Measurements from ENCODE around the gene COMT. TPM values are rescaled to one million over a fixed set of nuclear protein-coding genes. Genes with fewer than 3 reads are reported as not detected.

The COMT gene
- total and polyA plus RNA-seq, 2 experiments from 2014 or later = 29.6 to 29.8 TPM

DNA sequence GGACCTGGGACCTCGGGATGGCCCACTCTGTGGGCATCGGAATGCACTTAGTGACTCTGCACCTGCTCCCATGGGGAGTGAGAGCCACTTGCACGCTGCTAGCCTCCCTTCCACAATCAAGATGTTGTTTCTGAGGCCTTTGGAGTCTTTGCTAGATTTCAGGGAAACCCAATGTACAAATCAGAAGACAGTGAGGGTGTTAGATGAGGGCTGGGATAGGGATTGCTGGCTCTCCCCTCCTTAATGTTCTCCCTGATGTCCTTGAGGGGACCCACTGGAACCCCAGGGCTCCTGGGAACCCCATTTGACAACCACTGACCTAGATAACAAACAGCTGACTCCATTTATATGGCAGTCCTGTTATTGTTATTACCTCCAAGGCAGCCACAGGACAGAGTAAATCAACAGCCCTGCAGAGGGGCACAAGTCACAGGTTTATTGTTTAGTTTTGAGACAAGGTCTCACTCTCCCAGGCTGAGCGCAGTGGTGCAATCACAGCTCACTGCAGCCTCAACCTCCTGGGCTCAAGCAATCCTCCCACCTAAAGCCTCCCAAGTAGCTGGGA lies 31.3 kb upstream of the COMT start:
- no peaks in the 10 kb centered on the region for H3K27me3 ChIP-seq (ENCODE audit: insufficient read depth)
- ATAC-seq (no peak), DNase-seq (ENCODE audit: low spot score) (no peak)
- no peaks in the 10 kb centered on the region for H3K9me2 ChIP-seq (ENCODE audit: insufficient read depth)
- no peak overlapping the region for H2AFZ ChIP-seq
- no peak overlapping the region for H3K4me3 ChIP-seq
- TF ChIP-seq NANOG (IDR thresholded peaks at IDR 0.05; ENCODE audit: borderline replicate concordance) = no peak
- no peaks in the 10 kb centered on the region for H3K79me2 ChIP-seq (replicated peaks; ENCODE audit: insufficient read depth)
- 0 out of 2 replicates have a peak, but pooled peaks cover 2% of the 10 kb centered on the region for H3F3A ChIP-seq (replicated peaks; ENCODE audit: low read depth)
- H3K36me3 Mint-ChIP-seq (ENCODE audit: low read depth) = peaks cover 25% of the 10 kb centered on the region
- H3K27ac ChIP-seq (ENCODE audit: low read depth) = no peak overlapping the region
- H4K20me1 ChIP-seq (replicated peaks; ENCODE audit: insufficient read depth) = 0 out of 2 replicates have a peak, but pooled peaks cover 3% of the 10 kb centered on the region
- H3K4me1 Mint-ChIP-seq = peaks cover 2% of the 10 kb centered on the region; the same call in 2 of the 3 replicates
- H3K4me3 Mint-ChIP-seq = no peak overlapping the region
- no peaks in the 10 kb centered on the region for H3K4me1 ChIP-seq (ENCODE audit: insufficient read depth)
- no peak overlapping the region for H3K27ac Mint-ChIP-seq
- no peaks in the 10 kb centered on the region for H3K36me3 ChIP-seq (ENCODE audit: insufficient read depth)
- peaks cover 14% of the 10 kb centered on the region for H3K27me3 Mint-ChIP-seq (ENCODE audit: insufficient read depth, low read depth, poor library complexity)
- peaks cover 3% of the 10 kb centered on the region; the same call in 1 of the 3 replicates for H3K9me3 Mint-ChIP-seq
- no peak overlapping the region for H3K4me2 ChIP-seq

DNA sequence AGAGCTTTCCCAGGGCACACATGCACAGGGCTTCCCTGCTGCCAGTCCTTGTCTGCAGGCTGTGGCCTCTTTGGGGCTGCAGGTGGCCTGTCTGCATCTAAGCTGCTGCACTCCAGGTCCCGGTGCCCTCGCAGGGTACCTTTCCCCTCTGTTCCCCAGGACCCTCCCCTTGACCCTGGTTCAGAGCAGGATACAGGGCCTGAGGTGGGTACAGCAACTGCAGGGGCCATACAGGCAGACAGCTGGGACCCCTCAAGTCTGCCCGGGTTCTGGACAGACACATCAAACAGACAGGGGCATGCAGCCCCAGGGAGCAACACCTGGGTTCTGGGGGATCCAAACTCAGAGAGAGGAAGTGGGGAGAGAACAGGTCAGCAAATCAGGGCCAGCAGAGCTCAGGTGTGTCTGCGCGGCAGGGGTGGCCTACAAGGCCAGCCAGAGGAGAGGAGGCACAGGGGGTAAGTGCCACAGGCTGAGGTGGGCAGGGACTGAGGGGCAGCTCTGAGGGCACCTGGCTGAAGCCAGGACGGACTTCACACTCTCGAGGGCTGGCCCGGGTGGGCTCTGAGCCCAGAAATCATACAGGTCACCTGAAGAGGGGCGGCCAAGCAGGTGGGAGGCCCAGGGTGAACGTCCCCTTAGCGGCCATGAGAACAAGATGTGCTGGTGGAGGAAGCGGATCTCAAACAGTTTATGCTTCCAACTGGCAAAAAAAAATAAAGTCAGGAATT lies 29.9 kb upstream of the COMT start:
- H3K27me3 ChIP-seq (ENCODE audit: insufficient read depth) = no peaks in the 10 kb centered on the region
- Mint-ChIP-seq H3K27ac (no peak overlapping the region), H3K4me3 (no peak overlapping the region), H3K4me1 (peaks cover 2% of the 10 kb centered on the region; the same call in 1 of the 3 replicates), H3K9me3 (peaks cover under 1% of the 10 kb centered on the region; the same call in 1 of the 3 replicates), H3K36me3 (ENCODE audit: low read depth) (peaks cover 22% of the 10 kb centered on the region), H3K27me3 (ENCODE audit: insufficient read depth, low read depth, poor library complexity) (peaks cover 10% of the 10 kb centered on the region)
- DNase-seq (ENCODE audit: low spot score) = no peak
- no peaks in the 10 kb centered on the region for H3K36me3 ChIP-seq (ENCODE audit: insufficient read depth)
- H2AFZ ChIP-seq = no peak overlapping the region
- no peaks in the 10 kb centered on the region for H3K4me1 ChIP-seq (ENCODE audit: insufficient read depth)
- TF ChIP-seq EZH2phosphoT487 (IDR thresholded peaks at IDR 0.05; ENCODE audit: unreplicated experiment) (no peak), CREB1 (CRISPR knock-in tag; IDR thresholded peaks at IDR 0.05; ENCODE audit: low read depth) (no peak), ZNF331 (CRISPR knock-in tag; IDR thresholded peaks at IDR 0.05; ENCODE audit: low read depth) (no peak)
- no peak overlapping the region for H3K4me2 ChIP-seq
- H3K4me3 ChIP-seq = no peak overlapping the region
- no peak for ATAC-seq
- 0 out of 2 replicates have a peak, but pooled peaks cover 3% of the 10 kb centered on the region for H4K20me1 ChIP-seq (replicated peaks; ENCODE audit: insufficient read depth)
- H3K27ac ChIP-seq (ENCODE audit: low read depth) = no peak overlapping the region
- H3F3A ChIP-seq (replicated peaks; ENCODE audit: low read depth) = no peaks in the 10 kb centered on the region
- no peaks in the 10 kb centered on the region for H3K9me2 ChIP-seq (ENCODE audit: insufficient read depth)
- H3K79me2 ChIP-seq (replicated peaks; ENCODE audit: insufficient read depth) = no peaks in the 10 kb centered on the region

DNA sequence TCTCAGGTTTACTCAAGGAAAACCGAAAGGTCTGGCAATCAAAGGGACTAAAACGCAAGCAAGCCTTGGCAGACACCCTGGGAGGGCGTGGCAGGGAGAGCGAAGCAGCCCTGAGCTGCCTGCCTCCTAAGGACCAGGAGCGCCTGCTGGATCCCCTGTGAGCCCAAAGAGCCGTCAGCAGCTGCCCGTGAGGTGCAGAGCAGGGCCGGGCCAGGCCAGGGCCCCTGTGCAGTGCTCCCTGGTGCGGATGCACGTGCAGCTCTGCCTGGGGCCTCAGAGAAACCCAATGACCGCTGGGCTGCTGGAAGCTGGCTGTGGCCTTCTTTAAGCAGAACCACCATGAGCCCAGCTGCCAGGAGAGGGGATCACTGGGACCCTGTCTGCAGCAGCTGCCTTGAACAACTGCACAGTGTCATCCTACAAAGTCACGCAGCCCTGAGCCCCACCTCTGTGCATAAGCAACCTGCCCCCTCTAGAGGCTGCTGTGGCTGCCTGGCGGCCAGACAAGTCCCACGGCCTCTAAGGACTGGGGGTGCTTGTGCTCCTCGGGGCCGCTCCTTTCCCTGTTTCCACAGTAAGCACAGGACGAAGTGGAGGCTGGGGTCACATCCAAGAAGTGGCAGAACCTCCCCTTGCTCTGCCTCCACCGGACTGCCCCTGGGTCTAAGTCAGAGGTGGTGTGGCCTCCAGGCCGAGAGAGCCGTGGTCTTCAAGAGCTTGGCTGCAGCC lies 29.1 kb upstream of the COMT start:
- no peaks in the 10 kb centered on the region for H3F3A ChIP-seq (replicated peaks; ENCODE audit: low read depth)
- no peaks in the 10 kb centered on the region for H3K4me1 ChIP-seq (ENCODE audit: insufficient read depth)
- H3K4me3 ChIP-seq = no peak overlapping the region
- no peaks in the 10 kb centered on the region for H3K79me2 ChIP-seq (replicated peaks; ENCODE audit: insufficient read depth)
- no peak overlapping the region for H2AFZ ChIP-seq
- peak; percentile 75 for ATAC-seq
- no peaks in the 10 kb centered on the region for H3K27me3 ChIP-seq (ENCODE audit: insufficient read depth)
- peaks cover 2% of the 10 kb centered on the region; the same call in 1 of the 3 replicates for H3K4me1 Mint-ChIP-seq
- H3K4me2 ChIP-seq = no peak overlapping the region
- H3K36me3 ChIP-seq (ENCODE audit: insufficient read depth) = no peaks in the 10 kb centered on the region
- H3K27me3 Mint-ChIP-seq (ENCODE audit: insufficient read depth, low read depth, poor library complexity) = peaks cover 7% of the 10 kb centered on the region
- H3K9me2 ChIP-seq (ENCODE audit: insufficient read depth) = no peaks in the 10 kb centered on the region
- no peak overlapping the region for H3K4me3 Mint-ChIP-seq
- H3K36me3 Mint-ChIP-seq (ENCODE audit: low read depth) = peaks cover 22% of the 10 kb centered on the region
- H3K27ac ChIP-seq (ENCODE audit: low read depth) = no peak overlapping the region
- TF ChIP-seq CTCF (conservative IDR thresholded peaks at IDR 0.05; ENCODE audit: low read depth in 2 of 2) (peak; percentile 29 to 57), ZNF462 (CRISPR knock-in tag; IDR thresholded peaks at IDR 0.05) (no peak)
- H3K27ac Mint-ChIP-seq = no peak overlapping the region
- 0 out of 2 replicates have a peak, but pooled peaks cover 3% of the 10 kb centered on the region for H4K20me1 ChIP-seq (replicated peaks; ENCODE audit: insufficient read depth)
- no peaks in the 10 kb centered on the region for H3K9me3 Mint-ChIP-seq
- peak; percentile 60 for DNase-seq (ENCODE audit: low spot score)

Data from GM23338 (cell line).